SK-N-MC (cell line): Measurements from ENCODE around the gene ADARB2.

Experiments used
- EZH2 ChIP-seq: fragments of 200-600 bp; sonication (generic); IDR thresholded peaks from one replicate; pipeline ENCODE4 v1.6.1; 2017; ENCODE audit warnings: antibody characterized with exemption
- FOXP2 ChIP-seq: optimal IDR thresholded peaks from 2 replicates; pipeline ENCODE3; 2011; ENCODE audit warnings: mild to moderate bottlenecking, moderate library complexity; ENCODE audit not compliant: insufficient read depth; ENCODE audit errors: extremely low read length, control extremely low read depth
- POLR2AphosphoS5 ChIP-seq: IDR thresholded peaks from 2 replicates; pipeline ENCODE4 v1.6.1; 2012; ENCODE audit warnings: mild to moderate bottlenecking, low read depth, low read length, borderline replicate concordance

DNA sequence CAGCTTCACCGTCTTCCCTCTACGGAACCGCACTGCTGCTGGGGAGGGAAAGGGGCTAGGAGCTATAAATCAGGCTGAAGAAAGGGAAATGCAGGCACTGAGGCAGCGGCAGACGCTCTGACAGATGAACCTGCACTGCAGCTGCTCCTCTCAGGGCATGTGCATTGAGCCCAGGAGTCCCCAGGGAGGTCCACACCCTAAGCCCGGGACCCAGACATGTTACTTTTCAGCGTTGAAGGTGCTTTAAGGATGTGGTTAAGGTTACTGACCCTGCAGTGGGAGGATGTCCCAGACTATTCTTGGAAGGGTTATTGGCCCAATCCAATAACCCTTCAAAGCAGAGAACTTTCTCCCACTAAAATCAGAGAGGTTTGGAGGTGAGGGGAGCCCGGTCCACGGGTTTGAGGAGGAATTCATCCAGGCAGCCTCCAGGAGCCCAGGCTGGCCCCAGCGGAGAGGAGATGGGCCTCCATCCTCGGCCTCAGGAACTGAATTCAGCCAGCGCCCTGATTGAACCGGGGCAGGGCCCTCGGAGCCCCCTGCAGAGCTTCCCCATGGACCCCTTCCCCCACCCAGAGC, 75.4 kb downstream of the ADARB2 start:
- TF ChIP-seq POLR2AphosphoS5, result no peak
- TF ChIP-seq FOXP2, result no peak
- no peak for TF ChIP-seq EZH2
